Astrocyte (in vitro differentiated cells and primary cell): Measurements from ENCODE around the gene HNF4A. TPM values are rescaled to one million over a fixed set of nuclear protein-coding genes. Genes with fewer than 3 reads are reported as not detected.

Experiments used
- DNase-seq: peaks from one replicate; pipeline ENCODE4 v3.0.0-alpha.2; 2010; ENCODE audit warnings: low read depth
- FAIRE-seq: peaks from 2 replicates; lab custom pipeline; 2011; peaks lifted over from hg19 to GRCh38; lab: Jason Lieb, UNC
- H2AFZ ChIP-seq: 2 replicates; pipeline ENCODE4 v1.6.0; 2012; ENCODE audit warnings: low read depth, low read length, inconsistent platforms
- H3K27ac ChIP-seq: 2 replicates; pipeline ENCODE4 v1.5.1; 2011; ENCODE audit warnings: low read depth, low read length, inconsistent platforms
- H3K27me3 ChIP-seq: 2 replicates; pipeline ENCODE4 v1.6.0; 2011; ENCODE audit warnings: low read length, inconsistent platforms; ENCODE audit not compliant: insufficient read depth
- H3K36me3 ChIP-seq: 2 replicates; pipeline ENCODE4 v1.5.1; 2011; ENCODE audit warnings: low read length, inconsistent platforms; ENCODE audit not compliant: insufficient read depth
- H3K4me1 ChIP-seq: 2 replicates; pipeline ENCODE4 v1.5.1; 2011; ENCODE audit warnings: low read length, inconsistent platforms; ENCODE audit not compliant: insufficient read depth
- H3K4me2 ChIP-seq: 2 replicates; pipeline ENCODE4 v1.6.0; 2012; ENCODE audit warnings: low read length, inconsistent platforms
- H3K4me3 ChIP-seq: 2 replicates; pipeline ENCODE4 v1.5.1; 2011; ENCODE audit warnings: low read depth, mild to moderate bottlenecking, low read length, inconsistent platforms; ENCODE audit not compliant: insufficient read depth
- H3K79me2 ChIP-seq: 2 replicates; pipeline ENCODE4 v1.6.0; 2012; ENCODE audit warnings: mild to moderate bottlenecking, low read length, inconsistent platforms; ENCODE audit not compliant: insufficient read depth
- H3K9ac ChIP-seq: 2 replicates; pipeline ENCODE4 v1.6.0; 2012; ENCODE audit warnings: mild to moderate bottlenecking, low read length, inconsistent platforms
- H3K9me3 ChIP-seq: 2 replicates; pipeline ENCODE4 v1.5.1; 2012; ENCODE audit warnings: low read depth, mild to moderate bottlenecking, low read length, inconsistent platforms; ENCODE audit not compliant: insufficient read depth
- H4K20me1 ChIP-seq: 2 replicates; pipeline ENCODE4 v1.6.0; 2012; ENCODE audit warnings: low read length, inconsistent platforms; ENCODE audit not compliant: insufficient read depth
- H3K27ac Mint-ChIP-seq: one replicate; pipeline ENCODE4 v1.8.0; 2021; ENCODE audit warnings: mild to moderate bottlenecking, mixed read lengths; ENCODE audit not compliant: unreplicated experiment
- H3K27me3 Mint-ChIP-seq: one replicate; pipeline ENCODE4 v1.8.0; 2021; ENCODE audit warnings: low read depth, mixed read lengths; ENCODE audit not compliant: unreplicated experiment
- H3K36me3 Mint-ChIP-seq: one replicate; pipeline ENCODE4 v1.8.0; 2021; ENCODE audit warnings: low read depth, mixed read lengths; ENCODE audit not compliant: unreplicated experiment
- H3K4me1 Mint-ChIP-seq: one replicate; pipeline ENCODE4 v1.8.0; 2021; ENCODE audit warnings: low read depth, mixed read lengths; ENCODE audit not compliant: unreplicated experiment
- H3K4me3 Mint-ChIP-seq: one replicate; pipeline ENCODE4 v1.8.0; 2021; ENCODE audit warnings: mild to moderate bottlenecking, moderate library complexity, mixed read lengths; ENCODE audit not compliant: unreplicated experiment
- H3K9me3 Mint-ChIP-seq: one replicate; pipeline ENCODE4 v1.8.0; 2021; ENCODE audit warnings: mild to moderate bottlenecking, mixed read lengths; ENCODE audit not compliant: unreplicated experiment
- EZH2 ChIP-seq: IDR thresholded peaks from 2 replicates; pipeline ENCODE4 v1.6.1; 2012; ENCODE audit warnings: mild to moderate bottlenecking, low read length, inconsistent platforms; ENCODE audit not compliant: insufficient read depth
- total RNA-seq: library from RNA; stranded (reverse); gene quantifications from 2 replicates; pipeline ENCODE4 v1.2.1, GENCODE V29; 2021
- TF ChIP-seq, protein P1 (sequence below): IDR thresholded peaks from 2 replicates; pipeline ENCODE4 v1.5.1; 2011; ENCODE audit warnings: low read depth, mild to moderate bottlenecking, inconsistent platforms, low read length, moderate library complexity; ENCODE audit not compliant: insufficient read depth

Gene HNF4A
- total RNA-seq, 1 donor from 2014 or later: not detected

DNA sequence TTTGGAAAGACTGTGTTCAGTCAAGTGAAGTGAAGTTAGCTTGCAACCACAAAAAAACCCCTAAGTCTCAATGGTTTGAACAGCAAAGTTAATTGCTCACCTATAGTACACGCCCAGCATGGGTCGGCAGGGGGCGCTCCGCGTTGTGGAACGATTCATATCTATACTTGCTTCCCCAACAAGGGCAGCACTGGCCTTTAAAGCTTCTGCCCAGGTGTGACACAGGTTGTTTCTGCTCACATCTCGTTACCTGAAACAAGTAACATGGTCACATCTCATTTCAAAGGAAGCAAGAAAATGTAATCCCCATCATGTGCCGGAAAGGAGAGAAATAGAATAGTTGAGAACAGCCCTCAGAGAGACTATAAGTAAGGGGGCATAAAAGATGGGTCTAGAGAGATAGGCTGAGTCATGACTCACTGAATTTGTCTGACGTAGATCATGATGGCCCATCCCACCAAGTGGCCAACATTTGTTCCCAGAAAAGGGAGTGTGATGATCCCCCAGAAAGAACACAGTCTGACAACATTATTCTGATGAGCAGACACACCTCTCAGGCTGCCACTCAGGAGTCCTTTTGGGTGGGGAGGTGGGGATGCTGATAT is 29.0 kb downstream of the HNF4A start:
- peaks cover 10% of the 10 kb centered on the region for H3K27me3 Mint-ChIP-seq
- Histone ChIP-seq H3K27ac (no peak overlapping the region), H3K4me2 (no peak overlapping the region), H3K4me3 (no peak overlapping the region), H3K9ac (no peak overlapping the region), H3K9me3 (no peaks in the 10 kb centered on the region), H3K79me2 (no peaks in the 10 kb centered on the region), H4K20me1 (no peaks in the 10 kb centered on the region), H3K27me3 (peaks cover 9% of the 10 kb centered on the region), H2AFZ (no peak overlapping the region), H3K36me3 (no peaks in the 10 kb centered on the region), H3K4me1 (no peaks in the 10 kb centered on the region)
- no peak for TF ChIP-seq EZH2
- TF ChIP-seq, protein P1, sequence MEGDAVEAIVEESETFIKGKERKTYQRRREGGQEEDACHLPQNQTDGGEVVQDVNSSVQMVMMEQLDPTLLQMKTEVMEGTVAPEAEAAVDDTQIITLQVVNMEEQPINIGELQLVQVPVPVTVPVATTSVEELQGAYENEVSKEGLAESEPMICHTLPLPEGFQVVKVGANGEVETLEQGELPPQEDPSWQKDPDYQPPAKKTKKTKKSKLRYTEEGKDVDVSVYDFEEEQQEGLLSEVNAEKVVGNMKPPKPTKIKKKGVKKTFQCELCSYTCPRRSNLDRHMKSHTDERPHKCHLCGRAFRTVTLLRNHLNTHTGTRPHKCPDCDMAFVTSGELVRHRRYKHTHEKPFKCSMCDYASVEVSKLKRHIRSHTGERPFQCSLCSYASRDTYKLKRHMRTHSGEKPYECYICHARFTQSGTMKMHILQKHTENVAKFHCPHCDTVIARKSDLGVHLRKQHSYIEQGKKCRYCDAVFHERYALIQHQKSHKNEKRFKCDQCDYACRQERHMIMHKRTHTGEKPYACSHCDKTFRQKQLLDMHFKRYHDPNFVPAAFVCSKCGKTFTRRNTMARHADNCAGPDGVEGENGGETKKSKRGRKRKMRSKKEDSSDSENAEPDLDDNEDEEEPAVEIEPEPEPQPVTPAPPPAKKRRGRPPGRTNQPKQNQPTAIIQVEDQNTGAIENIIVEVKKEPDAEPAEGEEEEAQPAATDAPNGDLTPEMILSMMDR: peak; percentile 97
- DNase-seq (no peak), FAIRE-seq (no peak)
- no peak overlapping the region for H3K4me3 Mint-ChIP-seq
- H3K4me1 Mint-ChIP-seq: no peaks in the 10 kb centered on the region
- no peaks in the 10 kb centered on the region for H3K36me3 Mint-ChIP-seq
- no peak overlapping the region for H3K27ac Mint-ChIP-seq
- no peaks in the 10 kb centered on the region for H3K9me3 Mint-ChIP-seq

DNA sequence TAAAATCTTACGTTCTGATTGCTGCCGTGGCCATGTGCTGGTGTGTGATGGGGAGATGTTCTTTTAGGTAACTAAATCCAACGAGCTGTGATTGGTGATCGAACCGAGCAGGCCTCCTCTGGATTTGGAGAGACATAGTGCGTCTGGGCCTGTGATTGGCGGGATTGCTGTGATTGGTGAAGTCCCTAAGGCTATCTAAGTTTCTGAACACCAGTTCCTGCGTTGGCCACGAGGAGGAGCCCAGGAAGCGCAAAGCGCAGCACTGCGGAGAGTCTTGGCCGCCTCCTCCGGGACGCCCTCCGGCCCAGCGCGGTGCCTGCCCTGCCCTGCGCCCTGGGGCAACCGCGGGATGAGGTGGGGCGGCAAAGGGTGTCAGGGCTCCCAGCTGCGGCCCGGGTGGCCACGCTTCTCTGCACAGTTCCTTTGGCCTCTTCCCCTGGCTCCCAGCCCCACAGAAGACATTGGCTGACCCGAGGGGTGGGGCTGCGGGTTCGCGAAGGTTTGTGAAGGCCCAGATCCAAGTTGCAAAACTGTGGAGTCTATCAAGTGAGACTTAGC is 33.0 kb downstream of the HNF4A start:
- no peak for FAIRE-seq
- Mint-ChIP-seq H3K4me1 (no peaks in the 10 kb centered on the region), H3K27me3 (peaks cover 30% of the 10 kb centered on the region), H3K36me3 (no peaks in the 10 kb centered on the region), H3K9me3 (no peaks in the 10 kb centered on the region), H3K27ac (no peak overlapping the region), H3K4me3 (no peak overlapping the region)
- no peak for TF ChIP-seq EZH2
- TF ChIP-seq, protein P1: peak; percentile 75
- H3K9me3 ChIP-seq: no peaks in the 10 kb centered on the region
- no peak overlapping the region for H3K9ac ChIP-seq
- no peak overlapping the region for H3K4me3 ChIP-seq
- no peaks in the 10 kb centered on the region for H4K20me1 ChIP-seq
- H2AFZ ChIP-seq: no peak overlapping the region
- DNase-seq: peak; percentile 44
- H3K27me3 ChIP-seq: peaks cover 21% of the 10 kb centered on the region
- no peaks in the 10 kb centered on the region for H3K36me3 ChIP-seq
- H3K4me1 ChIP-seq: no peaks in the 10 kb centered on the region
- H3K79me2 ChIP-seq: no peaks in the 10 kb centered on the region
- H3K27ac ChIP-seq: no peak overlapping the region
- no peak overlapping the region for H3K4me2 ChIP-seq

DNA sequence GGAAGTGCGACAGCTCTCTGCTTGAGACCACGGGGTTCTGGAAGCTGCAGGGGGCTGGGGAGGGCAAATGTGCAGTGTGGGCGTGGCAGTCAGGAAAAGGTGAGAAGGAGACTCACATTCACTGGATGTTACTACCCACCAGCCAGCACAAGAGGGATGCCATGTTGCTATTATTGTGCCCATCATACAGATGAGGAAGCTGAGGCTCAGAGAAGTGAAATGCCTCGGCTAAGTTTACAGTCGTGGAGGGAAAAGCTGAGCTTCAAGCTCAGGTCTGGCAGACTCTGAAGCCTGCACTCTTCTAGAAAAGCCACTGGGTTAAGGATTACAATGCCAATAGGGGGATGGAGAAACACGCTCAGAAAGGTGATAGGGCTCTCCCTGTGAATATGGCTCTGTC is 34.4 kb downstream of the HNF4A start:
- no peak overlapping the region for H3K4me2 ChIP-seq
- FAIRE-seq (no peak), DNase-seq (no peak)
- no peaks in the 10 kb centered on the region for H3K4me1 ChIP-seq
- H3K27me3 Mint-ChIP-seq: peaks cover 39% of the 10 kb centered on the region
- no peaks in the 10 kb centered on the region for H3K36me3 Mint-ChIP-seq
- H3K36me3 ChIP-seq: no peaks in the 10 kb centered on the region
- no peak overlapping the region for H2AFZ ChIP-seq
- no peak overlapping the region for H3K9ac ChIP-seq
- no peaks in the 10 kb centered on the region for H3K9me3 Mint-ChIP-seq
- no peaks in the 10 kb centered on the region for H4K20me1 ChIP-seq
- H3K27me3 ChIP-seq: peaks cover 21% of the 10 kb centered on the region
- H3K4me1 Mint-ChIP-seq: no peaks in the 10 kb centered on the region
- no peak overlapping the region for H3K4me3 ChIP-seq
- no peaks in the 10 kb centered on the region for H3K79me2 ChIP-seq
- no peak overlapping the region for H3K27ac Mint-ChIP-seq
- no peak overlapping the region for H3K27ac ChIP-seq
- TF ChIP-seq EZH2: no peak
- TF ChIP-seq, protein P1: no peak
- H3K9me3 ChIP-seq: no peaks in the 10 kb centered on the region
- no peak overlapping the region for H3K4me3 Mint-ChIP-seq
